ENCODE data around the gene HCN3.
A peak's percentile ranks its signal among the peaks of the same experiment; 100 is the strongest.

GRCh38 chr1:155324717-155325602 lies 47.7 kb downstream of the HCN3 start:
- TF ChIP-seq CTCF (tag by site-specific recombination; IDR thresholded peaks at IDR 0.05) = peak; percentile 94
- no peak for TF ChIP-seq MYNN (tag by site-specific recombination; IDR thresholded peaks at IDR 0.05; ENCODE audit: borderline replicate concordance)
- TF ChIP-seq ZNF449 (tag by site-specific recombination; IDR thresholded peaks at IDR 0.05) = 0 out of 2 replicates have a peak, but pooled peaks have one; percentile 25
- TF ChIP-seq REST (tag by site-specific recombination; IDR thresholded peaks at IDR 0.05) = peak; percentile 40; the same call in 1 of the 2 replicates
- TF ChIP-seq YY1 (tag by site-specific recombination; IDR thresholded peaks at IDR 0.05) = no peak
- no peak for TF ChIP-seq ATF2 (tag by site-specific recombination; IDR thresholded peaks at IDR 0.05; ENCODE audit: low read depth)
- TF ChIP-seq IKZF3 (tag by site-specific recombination; IDR thresholded peaks at IDR 0.05) = peak; percentile 92
- TF ChIP-seq REPIN1 (tag by site-specific recombination; IDR thresholded peaks at IDR 0.05; ENCODE audit: low read depth) = no peak
- 0 out of 2 replicates have a peak, but pooled peaks have one; percentile 2 for TF ChIP-seq ZNF292 (tag by site-specific recombination; IDR thresholded peaks at IDR 0.05; ENCODE audit: borderline replicate concordance, low read depth)
- TF ChIP-seq SETDB1 (IDR thresholded peaks at IDR 0.05; ENCODE audit: insufficient read length, low read length) = no peak
- no peak for TF ChIP-seq ZBTB21 (tag by site-specific recombination; IDR thresholded peaks at IDR 0.05)

All from HEK293 (cell line).